H1 (cell line): ENCODE measurements around the gene EYA2. TPM values are rescaled to one million over a fixed set of nuclear protein-coding genes. Genes with fewer than 3 reads are reported as not detected.

ENCODE experiments used
- CTCF ChIA-PET: fragments of 300-600 bp; sonication (Branson Sonifier 250); formaldehyde crosslinking; loops from one replicate; lab custom pipeline; 2021; ENCODE audit not compliant: partially characterized antibody; lab: Charles Lee
- POLR2A ChIA-PET: fragments of 300-600 bp; sonication (Branson Sonifier 250); formaldehyde crosslinking; loops from one replicate; lab custom pipeline; 2021; ENCODE audit warnings: inconsistent platforms; ENCODE audit not compliant: partially characterized antibody; lab: Charles Lee
- DNase-seq, 2 experiments: peaks; one replicate each; pipeline versions ENCODE4 v3.0.0 to v3.0.0-alpha.2; 2010 to 2022; ENCODE audit warnings: low spot score in 2 of 2, low read depth in 1 of 2, mixed read lengths in 1 of 2
- FAIRE-seq: peaks from 2 replicates; lab custom pipeline; 2011; peaks lifted over from hg19 to GRCh38; lab: Jason Lieb, UNC
- H2AFZ ChIP-seq: 2 replicates; pipeline ENCODE4 v1.8.1; 2012; ENCODE audit warnings: low read length, inconsistent platforms
- H2AK5ac ChIP-seq: 2 replicates; pipeline ENCODE4 v1.6.1; 2013; ENCODE audit warnings: low read depth, low read length
- H2BK120ac ChIP-seq: replicated peaks from 2 replicates; pipeline ENCODE3; 2013; ENCODE audit warnings: low read depth, low read length, inconsistent platforms
- H2BK12ac ChIP-seq: 2 replicates; pipeline ENCODE4 v1.6.1; 2013; ENCODE audit warnings: low read depth, low read length
- H2BK15ac ChIP-seq: 2 replicates; pipeline ENCODE4 v1.6.1; 2013; ENCODE audit warnings: low read length
- H2BK20ac ChIP-seq: 2 replicates; pipeline ENCODE4 v1.6.1; 2013; ENCODE audit warnings: low read length
- H2BK5ac ChIP-seq: 2 replicates; pipeline ENCODE4 v1.6.1; 2013; ENCODE audit warnings: low read depth, low read length
- H3K14ac ChIP-seq: 2 replicates; pipeline ENCODE4 v1.6.1; 2013; ENCODE audit warnings: inconsistent platforms; ENCODE audit not compliant: insufficient read length
- H3K18ac ChIP-seq: 2 replicates; pipeline ENCODE4 v1.6.1; 2013; ENCODE audit warnings: low read length; ENCODE audit errors: extremely low read depth
- H3K23ac ChIP-seq: 2 replicates; pipeline ENCODE4 v1.6.1; 2013; ENCODE audit warnings: inconsistent platforms; ENCODE audit not compliant: insufficient read length
- H3K23me2 ChIP-seq: 2 replicates; pipeline ENCODE4 v1.6.1; 2013; ENCODE audit warnings: low read depth, low read length
- H3K27ac ChIP-seq: 2 replicates; pipeline ENCODE4 v1.6.1; 2011; ENCODE audit warnings: low read depth, low read length, inconsistent platforms
- H3K27me3 ChIP-seq, 4 experiments: replicated peaks in 1 of 4; 1 replicate in 1 of 4; 2 replicates in 3 of 4; pipeline versions ENCODE4 v1.6.1 to v1.8.1; 2011 to 2013; ENCODE audit warnings: low read length in 3 of 4, mild to moderate bottlenecking in 3 of 4, inconsistent platforms in 2 of 4, mixed read lengths in 2 of 4, moderate library complexity in 1 of 4; ENCODE audit not compliant: control insufficient read depth in 3 of 4, insufficient read depth in 3 of 4; ENCODE audit errors: extremely low read depth in 1 of 4
- H3K36me3 ChIP-seq, 4 experiments: 2 replicates each; pipeline versions ENCODE4 v1.6.1 to v1.8.1; 2011 to 2013; ENCODE audit warnings: mild to moderate bottlenecking in 4 of 4, low read length in 3 of 4, moderate library complexity in 2 of 4, control low read depth in 1 of 4, inconsistent platforms in 1 of 4; ENCODE audit not compliant: insufficient read depth in 4 of 4, control insufficient read depth in 2 of 4
- H3K4ac ChIP-seq: replicated peaks from 2 replicates; pipeline ENCODE3; 2013; ENCODE audit warnings: low read length, low read depth, mixed read lengths, inconsistent platforms; ENCODE audit not compliant: insufficient read length
- H3K4me1 ChIP-seq, 4 experiments: replicated peaks in 1 of 4; 1 replicate in 1 of 4; 2 replicates in 3 of 4; pipeline versions ENCODE4 v1.6.1 to v1.8.1; 2011 to 2013; ENCODE audit warnings: low read length in 3 of 4, inconsistent platforms in 2 of 4, mixed read lengths in 1 of 4; ENCODE audit not compliant: insufficient read depth in 4 of 4, control insufficient read depth in 3 of 4
- H3K4me2 ChIP-seq, 2 experiments: 2 replicates each; pipeline versions ENCODE4 v1.6.1 to v1.8.1; 2011 to 2013; ENCODE audit warnings: low read depth in 2 of 2, low read length in 2 of 2, control low read depth in 1 of 2, inconsistent platforms in 1 of 2, mild to moderate bottlenecking in 1 of 2; ENCODE audit not compliant: insufficient read depth in 1 of 2
- H3K4me3 ChIP-seq, 4 experiments: fragments of 200-600, 300-600 bp in 1 of 4; sonication (generic), shearing (Covaris generic), sonication (Bioruptor Twin) in 1 of 4; 2 replicates each; pipeline versions ENCODE4 v1.5.1 to v1.8.1; 2011 to 2016; ENCODE audit warnings: low read length in 4 of 4, low read depth in 3 of 4, control low read depth in 2 of 4, inconsistent platforms in 2 of 4, mild to moderate bottlenecking in 2 of 4, mixed read lengths in 1 of 4, moderate library complexity in 1 of 4; ENCODE audit not compliant: insufficient read depth in 2 of 4; ENCODE audit errors: extremely low read depth in 1 of 4
- H3K56ac ChIP-seq: replicated peaks from 2 replicates; pipeline ENCODE3; 2013; ENCODE audit warnings: low read depth, mild to moderate bottlenecking, mixed read lengths, low read length, inconsistent platforms; ENCODE audit not compliant: insufficient read length
- H3K79me1 ChIP-seq: 2 replicates; pipeline ENCODE4 v1.6.1; 2013; ENCODE audit warnings: low read depth, low read length, control low read depth
- H3K79me2 ChIP-seq, 2 experiments: 2 replicates each; pipeline versions ENCODE4 v1.6.1 to v1.8.1; 2012 to 2013; ENCODE audit warnings: low read length in 2 of 2, mild to moderate bottlenecking in 2 of 2, inconsistent platforms in 1 of 2; ENCODE audit not compliant: insufficient read depth in 2 of 2, control insufficient read depth in 1 of 2
- H3K9ac ChIP-seq, 4 experiments: replicated peaks in 1 of 4; 1 replicate in 1 of 4; 2 replicates in 3 of 4; pipeline versions ENCODE4 v1.6.1 to v1.8.1; 2011 to 2013; ENCODE audit warnings: low read depth in 3 of 4, low read length in 3 of 4, control low read depth in 2 of 4, mild to moderate bottlenecking in 2 of 4, moderate library complexity in 2 of 4, inconsistent platforms in 1 of 4; ENCODE audit errors: extremely low read depth in 1 of 4
- H3K9me3 ChIP-seq, 2 experiments: 2 replicates each; pipeline versions ENCODE4 v1.6.1 to v1.8.1; 2012 to 2013; ENCODE audit warnings: mild to moderate bottlenecking in 2 of 2, moderate library complexity in 2 of 2, control low read depth in 1 of 2, inconsistent platforms in 1 of 2, low read depth in 1 of 2, low read length in 1 of 2, mixed read lengths in 1 of 2; ENCODE audit not compliant: insufficient read depth in 2 of 2
- H4K20me1 ChIP-seq, 2 experiments: replicated peaks in 1 of 2; 2 replicates each; pipeline versions ENCODE3 to v1.8.1; 2011 to 2013; ENCODE audit warnings: inconsistent platforms in 2 of 2, low read length in 2 of 2, mild to moderate bottlenecking in 1 of 2; ENCODE audit not compliant: insufficient read depth in 2 of 2, control insufficient read depth in 1 of 2
- H4K5ac ChIP-seq: 2 replicates; pipeline ENCODE4 v1.6.1; 2013; ENCODE audit warnings: low read length, low read depth, mixed read lengths, inconsistent platforms; ENCODE audit not compliant: insufficient read length
- H4K8ac ChIP-seq: 2 replicates; pipeline ENCODE4 v1.8.0; 2013; ENCODE audit warnings: mild to moderate bottlenecking, moderate library complexity, low read length, inconsistent platforms; ENCODE audit not compliant: insufficient read depth; ENCODE audit errors: extremely low read depth
- H4K91ac ChIP-seq: replicated peaks from 2 replicates; pipeline ENCODE3; 2013; ENCODE audit warnings: low read length, mixed read lengths, inconsistent platforms; ENCODE audit not compliant: insufficient read length
- EP300 ChIP-seq, 2 experiments: IDR thresholded peaks; 1 replicate in 1 of 2; 2 replicates in 1 of 2; pipeline ENCODE4 v1.6.1; 2011 to 2012; ENCODE audit warnings: low read depth in 2 of 2, low read length in 2 of 2, mild to moderate bottlenecking in 2 of 2, borderline replicate concordance in 1 of 2, inconsistent platforms in 1 of 2, moderate library complexity in 1 of 2
- GTF2F1 ChIP-seq: IDR thresholded peaks from 2 replicates; pipeline ENCODE4 v1.6.1; 2012; ENCODE audit warnings: low read depth, low read length, improper control_type of control experiment, borderline replicate concordance
- RBBP5 ChIP-seq: IDR thresholded peaks from 2 replicates; pipeline ENCODE4 v1.7.1; 2012; ENCODE audit warnings: low read depth, mild to moderate bottlenecking, inconsistent platforms, low read length, moderate library complexity, borderline replicate concordance
- TCF12 ChIP-seq: IDR thresholded peaks from 2 replicates; pipeline ENCODE4 v1.6.1; 2011; ENCODE audit warnings: low read depth, mild to moderate bottlenecking, low read length
- WGBS, 2 experiments: shearing (Covaris generic) in 1 of 2; methylation state at CpG; one replicate each; pipeline versions ENCODE4 v1.1.6 to v1.1.7; 2013 to 2015; ENCODE audit warnings: low lambda C conversion rate in 2 of 2, mixed read lengths in 2 of 2, inconsistent platforms in 1 of 2, low coverage in 1 of 2, missing lambda C conversion rate in 1 of 2; ENCODE audit not compliant: insufficient replicate concordance in 2 of 2, insufficient coverage in 1 of 2, insufficient read length in 1 of 2; ENCODE audit errors: extremely low coverage in 1 of 2, missing lambda C conversion rate in 1 of 2; 5-methylcytosine and 5-hydroxymethylcytosine counted together
- polyA plus RNA-seq, 7 experiments: library from polyadenylated mRNA; depleted of rRNA in 3 of 7; stranded (reverse) in 5 of 7; unstranded in 2 of 7; fragments of >200 nt in 5 of 7; fragments of 200-250 nt in 2 of 7; gene quantifications; 1 replicate in 5 of 7; 2 replicates in 1 of 7; 4 replicates in 1 of 7; pipeline versions ENCODE4 v1.2.1 to v1.2.3, GENCODE V29; 2011 to 2013; ENCODE audit warnings: missing spikeins in 2 of 7, mixed read lengths in 2 of 7
- total RNA-seq: library from RNA; stranded (reverse); fragmentation: NEBNext Ultra II Directional; extraction: Animal tissue kit (Norgen Biotek cat#: 25700); gene quantifications from 2 replicates; pipeline ENCODE4 v1.2.1, GENCODE V29; 2021

EYA2 gene
- total and polyA plus RNA-seq, 2 of the 8 experiments (the other 6 are each of a cell fraction or from before 2014, with no cell fraction given) = 1.6 to 1.7 TPM

DNA sequence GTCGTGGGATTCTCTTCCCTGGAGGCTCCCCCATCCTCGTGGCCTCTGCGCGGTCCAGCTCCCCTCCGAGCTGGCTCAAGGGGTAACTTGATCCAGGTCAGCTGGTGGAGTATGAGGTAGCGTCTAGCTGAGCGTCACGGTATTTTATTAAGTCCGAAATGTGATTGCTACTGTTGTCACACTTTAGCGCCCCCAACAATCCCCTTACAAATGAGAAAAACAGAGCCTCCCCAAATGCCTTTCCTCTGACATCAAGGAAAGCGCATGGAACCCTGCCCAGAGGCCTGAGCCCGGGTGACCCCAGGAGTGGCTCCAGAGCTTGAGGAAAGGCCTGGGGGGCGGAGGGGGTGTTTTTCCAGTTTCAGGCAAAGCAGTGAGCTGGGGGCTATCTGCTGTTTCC is 269.5 kb downstream of the EYA2 start:
- FAIRE-seq = no peak
- Histone ChIP-seq H3K9me3 (no peaks in the 10 kb centered on the region), H2BK12ac (no peak overlapping the region), H3K9ac (no peak overlapping the region), H3K4ac (no peak overlapping the region), H3K14ac (no peak overlapping the region), H4K8ac (no peak overlapping the region), H3K4me2 (no peak overlapping the region), H4K91ac (no peak overlapping the region), H2AK5ac (no peak overlapping the region), H3K79me2 (no peaks in the 10 kb centered on the region), H2BK20ac (no peak overlapping the region), H3K36me3 (no peaks in the 10 kb centered on the region), H3K4me3 (no peak overlapping the region), H4K20me1 (no peaks in the 10 kb centered on the region), H2BK5ac (no peak overlapping the region), H3K27ac (no peak overlapping the region), H3K23me2 (no peaks in the 10 kb centered on the region), H2BK120ac (no peak overlapping the region), H3K56ac (no peak overlapping the region), H2AFZ (no peak overlapping the region), H3K27me3 (no peaks in the 10 kb centered on the region), H2BK15ac (0 out of 2 replicates have a peak overlapping the region, but pooled peaks have one; percentile 46), H3K79me1 (no peaks in the 10 kb centered on the region), H3K4me1 (peaks cover 0 to 3% (median 0%) of the 10 kb centered on the region in 4 experiments; a peak in 1 of 7 replicates), H4K5ac (no peak overlapping the region), H3K18ac (no peak overlapping the region), H3K23ac (no peak overlapping the region)
- ChIA-PET CTCF (interaction anchor here (1.8 to 1.9 kb wide), 2 partner anchors 11 to 411 kb away, joined by 5 to 6 read pairs; no protein-coding TSS in a partner anchor), POLR2A (no interaction called here)
- 88% methylated on average over 12 of the region's 13 CpGs; no CpG with 5 or more reads in 1 of the 2 experiments for WGBS, 2 experiments
- DNase-seq = no peak
- TF ChIP-seq EP300 (IDR thresholded peaks at IDR 0.05; ENCODE audit: borderline replicate concordance in 1 of 2, low read depth in 2 of 2, low read length in 2 of 2) (no peak), RBBP5 (no peak), GTF2F1 (no peak), TCF12 (no peak)
